GM18499 (cell line): ENCODE results near the gene ELAVL2.

Source experiments
- ATAC-seq: cut with Tn5 transposase; IDR thresholded peaks from one replicate; pipeline ENCODE4 v1.9.1; 2021; ENCODE audit warnings: moderate number of reproducible peaks; ENCODE audit not compliant: insufficient read depth, unreplicated experiment

Gene ELAVL2

GRCh38 chr9:23672151-23672550, 153.9 kb downstream of the ELAVL2 start:
- no peak for ATAC-seq

GRCh38 chr9:23669776-23670175, 156.3 kb downstream of the ELAVL2 start:
- no peak for ATAC-seq

GRCh38 chr9:23665635-23666034, 160.4 kb downstream of the ELAVL2 start:
- no peak for ATAC-seq

GRCh38 chr9:23665051-23665450, 161.0 kb downstream of the ELAVL2 start:
- no peak for ATAC-seq

DNA sequence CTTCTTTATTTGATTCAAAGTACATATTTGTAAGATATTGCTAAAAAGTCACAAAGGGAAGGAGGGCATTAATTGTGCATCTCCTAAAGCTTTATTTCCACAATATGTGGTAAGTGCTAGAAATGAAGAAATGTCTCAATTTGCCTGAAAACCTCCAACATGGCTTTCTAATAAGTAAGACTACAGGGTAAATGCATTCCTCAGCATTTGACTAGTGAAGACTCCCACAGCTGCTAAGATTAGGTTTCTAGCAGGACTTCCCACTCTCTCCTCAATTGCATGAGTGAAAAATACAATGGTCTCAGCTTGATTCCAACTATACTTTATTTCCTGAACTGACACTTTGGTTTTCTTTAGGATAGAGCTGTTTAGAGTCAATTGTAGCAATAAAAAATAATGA, 162.1 kb downstream of the ELAVL2 start:
- ATAC-seq: no peak

- no peak for ATAC-seq
Measured at GRCh38 chr9:23663536-23663935, 162.5 kb downstream of the ELAVL2 start.

- no peak for ATAC-seq
Measured at GRCh38 chr9:23663125-23663524, 162.9 kb downstream of the ELAVL2 start.

DNA sequence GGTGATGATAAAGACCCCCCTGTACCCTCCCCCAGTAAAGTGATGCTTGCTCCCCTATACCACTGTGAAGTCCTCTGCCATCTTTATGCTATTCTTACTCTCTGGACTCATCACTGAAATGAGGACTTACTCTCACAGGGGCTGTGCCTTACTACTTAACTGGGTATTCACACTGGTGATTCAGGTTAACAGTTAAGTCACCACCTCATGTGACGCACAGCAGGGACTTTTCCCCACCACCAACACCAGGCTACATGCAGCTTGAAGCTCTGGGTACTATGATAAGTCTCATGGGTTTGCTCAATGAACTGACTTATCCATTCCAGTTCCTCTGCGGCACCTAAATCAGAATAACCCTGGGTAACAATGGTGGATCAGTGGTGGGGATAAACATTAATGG, 163.7 kb downstream of the ELAVL2 start:
- ATAC-seq: no peak

DNA sequence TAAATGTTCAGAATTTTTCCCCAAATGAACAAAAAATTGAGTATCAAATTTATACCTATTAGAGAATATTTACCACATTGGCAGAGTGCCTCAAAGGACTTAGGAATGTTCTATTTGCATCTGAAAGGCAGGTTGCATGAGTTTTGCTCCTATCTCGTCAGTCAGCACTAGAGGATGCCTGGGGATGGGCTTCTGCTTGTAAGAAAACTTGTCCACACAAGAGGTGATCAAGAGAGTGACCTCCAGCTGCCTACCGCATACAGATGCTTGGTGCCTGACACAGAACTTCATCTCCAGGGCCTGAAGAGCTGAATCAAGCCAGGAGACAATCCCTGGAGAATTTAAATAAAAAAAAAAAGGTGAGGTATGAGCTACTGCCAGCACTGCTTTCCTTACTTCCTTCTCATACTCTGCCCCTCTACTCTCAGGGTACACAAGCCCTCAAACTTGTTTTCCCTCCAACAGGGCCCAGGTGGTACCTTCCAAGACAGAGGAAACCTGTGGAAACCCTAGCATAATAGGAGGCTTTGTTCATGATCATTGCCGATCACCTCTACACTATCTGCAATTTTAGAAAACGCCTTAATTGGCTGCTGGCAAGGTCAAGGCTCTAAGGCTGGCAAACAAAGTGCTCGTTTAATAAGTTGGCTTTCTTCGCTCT, 166.6 kb downstream of the ELAVL2 start:
- ATAC-seq: no peak

GRCh38 chr9:23658376-23659258, 167.4 kb downstream of the ELAVL2 start:
- ATAC-seq: no peak

DNA sequence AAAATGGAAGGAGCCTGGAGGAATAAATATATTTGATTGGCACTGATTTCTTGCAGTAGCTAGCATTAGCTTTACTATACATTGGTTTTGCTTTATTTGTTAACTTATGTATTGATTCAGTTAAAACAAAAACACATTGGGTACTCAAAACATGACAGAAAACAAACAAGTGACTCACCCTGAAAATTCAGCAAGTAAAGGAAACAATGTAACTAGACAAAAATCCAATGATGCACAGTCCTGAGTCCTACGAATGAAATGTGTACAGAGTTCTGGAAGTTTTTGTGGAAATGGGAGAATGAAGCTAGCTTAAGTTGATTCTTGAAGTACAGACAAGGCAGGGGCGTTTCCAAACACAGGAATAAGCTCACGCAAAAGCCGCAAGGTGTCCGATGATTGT, 175.0 kb downstream of the ELAVL2 start:
- ATAC-seq: no peak

DNA sequence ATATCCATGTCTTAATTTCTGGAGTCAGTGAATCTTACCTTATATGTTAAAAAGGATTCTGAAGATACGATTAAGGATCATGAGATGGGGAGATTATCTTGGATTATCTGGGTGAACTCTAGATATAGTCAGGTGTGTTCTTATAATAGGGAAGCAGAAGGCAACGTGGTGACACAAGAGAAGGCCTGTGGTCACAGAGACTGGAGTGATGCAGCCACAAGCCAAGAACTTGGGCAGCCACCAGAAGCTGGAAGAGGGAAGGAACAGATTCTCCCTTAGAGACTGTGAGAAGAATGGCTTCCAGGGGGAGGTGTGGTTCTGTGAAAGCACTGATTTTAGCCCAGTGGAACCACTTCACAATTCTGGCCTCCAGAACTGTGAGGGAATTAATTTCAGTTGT, 177.4 kb downstream of the ELAVL2 start:
- no peak for ATAC-seq

DNA sequence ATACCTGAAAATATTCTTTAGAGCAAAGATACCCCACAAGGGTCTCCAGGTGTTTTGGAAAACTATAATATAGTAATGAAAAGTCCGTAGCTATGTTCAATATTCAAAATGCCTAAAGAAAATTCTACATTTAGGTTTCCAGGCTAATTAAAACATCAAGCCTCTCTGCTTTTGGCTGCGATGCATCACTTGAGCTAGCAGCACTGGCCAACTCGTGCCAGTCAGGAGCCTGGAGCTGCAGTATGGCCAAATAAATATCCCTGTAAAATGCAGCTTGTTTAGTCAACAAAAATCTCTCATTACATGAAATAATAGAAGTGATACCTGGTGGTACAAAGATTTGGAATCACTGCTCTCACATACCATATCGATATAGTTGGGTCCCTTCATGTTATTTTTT, 181.1 kb downstream of the ELAVL2 start:
- no peak for ATAC-seq

DNA sequence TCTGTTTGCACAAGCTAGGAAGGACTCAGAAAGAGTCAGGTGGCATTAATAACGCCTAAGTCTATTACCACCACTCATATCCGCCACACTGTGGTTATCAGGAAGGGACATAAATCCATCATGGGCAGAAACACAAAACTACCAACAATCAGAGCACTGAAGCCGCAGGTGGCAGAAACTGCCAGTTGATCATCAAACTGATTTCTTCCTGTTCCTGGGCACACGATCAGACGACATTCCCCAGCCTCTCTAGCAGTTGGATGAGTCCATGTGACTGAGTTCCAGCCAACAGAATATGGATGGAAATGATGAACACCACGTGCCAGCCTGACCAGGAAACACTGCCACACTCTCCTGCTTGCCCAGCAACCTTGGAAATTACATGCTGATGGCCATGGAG, 181.7 kb downstream of the ELAVL2 start:
- ATAC-seq: no peak

- ATAC-seq: no peak
Measured at GRCh38 chr9:23643656-23644258, 182.3 kb downstream of the ELAVL2 start.
